OCI-LY3 (cell line): Measurements from ENCODE around the gene WNT9B.

Experiments
- H2AFZ ChIP-seq: fragments of 200-600, 300-600 bp; shearing (Covaris generic); 2 replicates; pipeline ENCODE4 v1.6.0; 2014; ENCODE audit warnings: antibody characterized with exemption, low read depth, low read length
- H3K27ac ChIP-seq: fragments of 200-600, 300-600 bp; sonication (generic); 2 replicates; pipeline ENCODE4 v1.5.1; 2014; ENCODE audit warnings: mild to moderate bottlenecking, low read length, moderate library complexity, mixed read lengths
- H3K27me3 ChIP-seq: fragments of 200-600, 300-600 bp; sonication (generic); 2 replicates; pipeline ENCODE4 v1.6.1; 2014; ENCODE audit warnings: low read depth, low read length, mixed read lengths
- H3K36me3 ChIP-seq: fragments of 200-600, 300-600 bp; sonication (generic); replicated peaks from 2 replicates; pipeline ENCODE3; 2014; ENCODE audit warnings: low read depth, low read length, mixed read lengths
- H3K4me1 ChIP-seq: fragments of 300-600, 200-600 bp; sonication (generic); 2 replicates; pipeline ENCODE4 v1.6.1; 2014; ENCODE audit warnings: low read length, mixed read lengths
- H3K4me2 ChIP-seq: fragments of 200-600, 300-600 bp; sonication (generic); 2 replicates; pipeline ENCODE4 v1.6.1; 2014; ENCODE audit warnings: low read length, mixed read lengths
- H3K4me3 ChIP-seq: fragments of 300-600, 200-600 bp; sonication (generic); 2 replicates; pipeline ENCODE4 v1.5.1; 2014; ENCODE audit warnings: antibody characterized with exemption, mild to moderate bottlenecking, low read length, moderate library complexity
- H3K79me2 ChIP-seq: fragments of 300-600, 200-600 bp; shearing (Covaris generic); 2 replicates; pipeline ENCODE4 v1.6.1; 2014; ENCODE audit warnings: mild to moderate bottlenecking, low read length, mixed read lengths
- H3K9ac ChIP-seq: fragments of 300-600, 200-600 bp; shearing (Covaris generic); 2 replicates; pipeline ENCODE4 v1.6.0; 2014; ENCODE audit warnings: mild to moderate bottlenecking, low read length, moderate library complexity
- H3K9me3 ChIP-seq: fragments of 200-600, 300-600 bp; shearing (Covaris generic); 2 replicates; pipeline ENCODE4 v1.6.1; 2014; ENCODE audit warnings: low read length, mixed read lengths; ENCODE audit not compliant: insufficient read depth
- H4K20me1 ChIP-seq: fragments of 200-600, 300-600 bp; sonication (generic); 2 replicates; pipeline ENCODE4 v1.6.1; 2016; ENCODE audit warnings: low read length, mixed read lengths; ENCODE audit not compliant: insufficient read depth
- CTCF ChIP-seq: fragments of 200-600, 300-600 bp; sonication (generic); IDR thresholded peaks from 2 replicates; pipeline ENCODE4 v1.5.1; 2014; ENCODE audit warnings: antibody characterized with exemption, low read length, low read depth
- EZH2phosphoT487 ChIP-seq: fragments of 200-600 bp; shearing (Covaris generic); IDR thresholded peaks from 2 replicates; pipeline ENCODE4 v1.6.1; 2018; ENCODE audit warnings: antibody characterized with exemption, mixed run types, low read depth

Gene WNT9B

GRCh38 chr17:46882666-46883065 lies 31.3 kb downstream of the WNT9B start:
- H3K4me3 ChIP-seq = no peak overlapping the region
- no peak overlapping the region for H3K9ac ChIP-seq
- no peaks in the 10 kb centered on the region for H3K9me3 ChIP-seq
- H3K79me2 ChIP-seq = no peaks in the 10 kb centered on the region
- no peaks in the 10 kb centered on the region for H3K36me3 ChIP-seq
- 0 out of 2 replicates have a peak, but pooled peaks cover 3% of the 10 kb centered on the region for H3K27me3 ChIP-seq
- H4K20me1 ChIP-seq = no peaks in the 10 kb centered on the region
- no peak overlapping the region for H3K4me2 ChIP-seq
- no peaks in the 10 kb centered on the region for H3K4me1 ChIP-seq
- no peak overlapping the region for H2AFZ ChIP-seq
- TF ChIP-seq EZH2phosphoT487 = no peak
- TF ChIP-seq CTCF = no peak
- H3K27ac ChIP-seq = no peak overlapping the region

GRCh38 chr17:46883871-46884520 lies 32.6 kb downstream of the WNT9B start:
- Histone ChIP-seq H3K36me3 (no peaks in the 10 kb centered on the region), H3K27me3 (peaks cover 7% of the 10 kb centered on the region; the same call in 1 of the 2 replicates), H3K9ac (no peak overlapping the region), H3K27ac (no peak overlapping the region), H3K4me3 (no peak overlapping the region), H2AFZ (no peak overlapping the region), H3K4me1 (no peaks in the 10 kb centered on the region), H3K9me3 (no peaks in the 10 kb centered on the region), H4K20me1 (no peaks in the 10 kb centered on the region), H3K79me2 (no peaks in the 10 kb centered on the region), H3K4me2 (no peak overlapping the region)
- TF ChIP-seq EZH2phosphoT487 (no peak), CTCF (no peak)

- no peaks in the 10 kb centered on the region for H3K36me3 ChIP-seq
- H3K4me3 ChIP-seq = no peak overlapping the region
- no peak overlapping the region for H3K4me2 ChIP-seq
- H3K4me1 ChIP-seq = no peaks in the 10 kb centered on the region
- no peaks in the 10 kb centered on the region for H4K20me1 ChIP-seq
- H3K9ac ChIP-seq = no peak overlapping the region
- no peaks in the 10 kb centered on the region for H3K79me2 ChIP-seq
- H2AFZ ChIP-seq = no peak overlapping the region
- peaks cover 7% of the 10 kb centered on the region; the same call in 1 of the 2 replicates for H3K27me3 ChIP-seq
- no peaks in the 10 kb centered on the region for H3K9me3 ChIP-seq
- H3K27ac ChIP-seq = no peak overlapping the region
- TF ChIP-seq CTCF = no peak
- TF ChIP-seq EZH2phosphoT487 = no peak
These were observed 33.2 kb downstream of the WNT9B start for GRCh38 chr17:46884552-46884951.

GRCh38 chr17:46885415-46886309 lies 34.3 kb downstream of the WNT9B start:
- Histone ChIP-seq H3K4me3 (no peak overlapping the region), H4K20me1 (no peaks in the 10 kb centered on the region), H3K9me3 (no peaks in the 10 kb centered on the region), H3K27me3 (peaks cover 7% of the 10 kb centered on the region; the same call in 1 of the 2 replicates), H3K79me2 (no peaks in the 10 kb centered on the region), H3K36me3 (no peaks in the 10 kb centered on the region), H3K27ac (no peak overlapping the region), H3K9ac (no peak overlapping the region), H3K4me2 (no peak overlapping the region), H3K4me1 (no peaks in the 10 kb centered on the region), H2AFZ (no peak overlapping the region)
- TF ChIP-seq EZH2phosphoT487 = no peak
- TF ChIP-seq CTCF = no peak
